Upper lobe of left lung (tissue), 4 donors: ENCODE measurements around the gene LIX1L.

ENCODE experiments used
- CTCF ChIP-seq, 6 experiments: fragments of 450-650 bp in 4 of 6; fragments of 200-600 bp in 2 of 6; sonication (generic) in 2 of 6; IDR thresholded peaks; one replicate each; pipeline ENCODE4 v1.5.1; 2016 to 2019; ENCODE audit warnings: antibody characterized with exemption in 6 of 6
- EP300 ChIP-seq, 4 donors: sonication (generic); formaldehyde crosslinking; IDR thresholded peaks; one replicate each; pipeline ENCODE4 v1.5.1; 2017; ENCODE audit warnings: antibody characterized with exemption in 4 of 4, control low read depth in 2 of 4
- POLR2AphosphoS5 ChIP-seq, 2 donors: sonication (generic); formaldehyde crosslinking; IDR thresholded peaks; one replicate each; pipeline ENCODE4 v1.5.1; 2017; ENCODE audit warnings: antibody characterized with exemption in 2 of 2

GRCh38 chr1:145996433-145997015 is 38.7 kb upstream of the LIX1L start, which contains the start of gene TXNIP:
- TF ChIP-seq CTCF (IDR thresholded peaks at IDR 0.05) (no peak), POLR2AphosphoS5 (IDR thresholded peaks at IDR 0.05) (peak; percentile 98 to 100), EP300 (IDR thresholded peaks at IDR 0.05) (peak in 2 of 4 donors; percentile 85 to 97)
